Omental fat pad (tissue), 4 donors: ENCODE data around the gene DEPDC4. TPM values are rescaled to one million over a fixed set of nuclear protein-coding genes. Genes with fewer than 3 reads are reported as not detected.
A peak's percentile ranks its signal among the peaks of the same experiment; 100 is the strongest.
"Not testable (repeated sequence)": the region's sequence is repeated elsewhere in the genome, so short reads cannot be mapped to it uniquely, and the experiment has no call there.

ENCODE experiments used
- ATAC-seq: fragments of 150-250 bp; one replicate; pipeline ENCODE4 v1.9.1; 2016; ENCODE audit warnings: mild to moderate bottlenecking, moderate library complexity; ENCODE audit not compliant: low FRiP score
- DNase-seq: peaks from one replicate; pipeline ENCODE4 v3.0.0-alpha.2; 2019; ENCODE audit warnings: low spot score
- total RNA-seq, 4 donors: library from RNA; depleted of rRNA; stranded (reverse); fragments of >200 nt; gene quantifications; one replicate each; pipeline ENCODE4 v1.1.0, GENCODE V29; 2016
- TF ChIP-seq, protein P1 (sequence below), 3 donors: fragments of 450-650 bp; IDR thresholded peaks; one replicate each; pipeline ENCODE4 v1.5.1; 2016 to 2017; ENCODE audit warnings: antibody characterized with exemption in 3 of 3, mild to moderate bottlenecking in 3 of 3, moderate library complexity in 2 of 3

The DEPDC4 gene
- total RNA-seq, 4 donors from 2014 or later, result not detected

GRCh38 chr12:100229036-100229635 is 37.7 kb downstream of the DEPDC4 start:
- ATAC-seq, result no peak
- TF ChIP-seq, protein P1, sequence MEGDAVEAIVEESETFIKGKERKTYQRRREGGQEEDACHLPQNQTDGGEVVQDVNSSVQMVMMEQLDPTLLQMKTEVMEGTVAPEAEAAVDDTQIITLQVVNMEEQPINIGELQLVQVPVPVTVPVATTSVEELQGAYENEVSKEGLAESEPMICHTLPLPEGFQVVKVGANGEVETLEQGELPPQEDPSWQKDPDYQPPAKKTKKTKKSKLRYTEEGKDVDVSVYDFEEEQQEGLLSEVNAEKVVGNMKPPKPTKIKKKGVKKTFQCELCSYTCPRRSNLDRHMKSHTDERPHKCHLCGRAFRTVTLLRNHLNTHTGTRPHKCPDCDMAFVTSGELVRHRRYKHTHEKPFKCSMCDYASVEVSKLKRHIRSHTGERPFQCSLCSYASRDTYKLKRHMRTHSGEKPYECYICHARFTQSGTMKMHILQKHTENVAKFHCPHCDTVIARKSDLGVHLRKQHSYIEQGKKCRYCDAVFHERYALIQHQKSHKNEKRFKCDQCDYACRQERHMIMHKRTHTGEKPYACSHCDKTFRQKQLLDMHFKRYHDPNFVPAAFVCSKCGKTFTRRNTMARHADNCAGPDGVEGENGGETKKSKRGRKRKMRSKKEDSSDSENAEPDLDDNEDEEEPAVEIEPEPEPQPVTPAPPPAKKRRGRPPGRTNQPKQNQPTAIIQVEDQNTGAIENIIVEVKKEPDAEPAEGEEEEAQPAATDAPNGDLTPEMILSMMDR (IDR thresholded peaks at IDR 0.05), result no peak
- no peak for DNase-seq

GRCh38 chr12:100225491-100225890 is 41.4 kb downstream of the DEPDC4 start:
- DNase-seq (no peak), ATAC-seq (no peak)
- TF ChIP-seq, protein P1 (IDR thresholded peaks at IDR 0.05), result no peak

DNA sequence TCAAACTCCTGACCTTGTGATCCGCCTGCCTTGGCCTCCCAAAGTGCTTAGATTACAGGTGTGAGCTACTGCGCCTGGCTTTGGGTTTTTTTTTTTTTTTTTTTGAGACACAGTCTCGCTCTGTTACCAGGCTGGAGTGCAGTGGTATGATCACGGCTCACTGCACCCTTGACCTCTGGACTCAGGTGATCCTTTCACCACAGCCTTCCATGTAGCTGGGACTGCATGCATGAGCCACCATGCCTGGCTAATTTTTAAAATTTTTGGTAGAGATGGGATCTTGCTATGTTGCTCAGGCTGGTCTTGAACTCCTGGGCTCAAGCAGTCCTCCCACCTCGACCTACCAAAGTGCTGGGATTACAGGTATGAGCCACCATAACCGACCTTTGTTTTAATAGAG is 44.7 kb downstream of the DEPDC4 start:
- not testable (repeated sequence) for ATAC-seq, DNase-seq

DNA sequence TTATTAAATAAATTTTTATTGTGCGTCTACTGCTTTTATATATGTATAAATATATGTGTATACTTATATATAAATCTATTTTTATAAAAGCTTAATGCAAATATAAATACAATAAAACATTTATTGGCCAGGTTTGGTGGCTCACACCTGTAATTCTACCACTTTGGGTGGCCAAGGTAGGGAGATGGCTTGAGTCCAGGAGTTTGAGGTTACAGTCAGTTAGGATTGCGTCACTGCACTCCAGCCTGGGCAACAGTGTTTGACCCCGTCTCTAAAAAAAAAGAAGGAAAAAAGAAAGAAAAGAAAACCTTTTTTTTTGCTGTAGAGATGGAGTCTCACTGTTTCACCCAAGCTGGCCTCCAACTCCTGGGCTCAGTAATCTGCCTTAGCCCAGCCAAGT is 45.4 kb downstream of the DEPDC4 start:
- DNase-seq (no peak), ATAC-seq (no peak)
- TF ChIP-seq, protein P1 (IDR thresholded peaks at IDR 0.05), result no peak

DNA sequence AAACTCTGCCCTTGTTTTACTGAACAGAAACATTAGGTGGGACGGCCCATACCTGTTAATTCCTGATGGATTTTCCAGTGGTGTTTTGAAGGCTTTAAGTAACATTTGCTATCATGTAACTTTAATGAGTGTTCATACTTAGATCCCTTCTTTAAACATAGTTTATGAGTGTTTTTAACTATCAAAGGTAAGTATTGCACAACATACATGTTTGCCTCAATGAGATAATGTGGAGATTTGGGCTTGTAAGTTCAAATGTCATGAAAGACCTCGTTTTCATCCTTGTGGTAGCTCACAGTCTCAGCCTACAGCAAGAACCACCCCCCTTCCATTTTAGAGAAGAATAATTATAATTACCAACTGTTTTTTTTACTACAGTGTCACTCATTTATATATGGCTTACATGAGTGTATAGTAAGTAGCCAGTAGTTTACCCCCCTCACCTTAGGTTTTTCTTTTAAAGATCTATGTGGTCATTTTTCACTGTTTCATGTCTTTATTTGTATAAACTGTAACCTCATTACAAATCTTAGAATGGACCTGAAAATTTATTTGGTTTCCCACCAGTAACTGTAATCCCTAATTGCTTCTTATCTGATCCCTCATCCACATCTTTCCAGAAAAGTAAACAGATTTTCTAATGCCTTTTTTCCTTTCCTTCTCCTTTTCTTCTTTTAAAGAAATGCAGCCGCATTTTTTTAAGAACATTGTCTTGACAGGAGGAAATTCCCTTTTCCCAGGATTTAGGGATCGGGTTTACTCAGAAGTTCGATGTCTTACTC is 47.4 kb downstream of the DEPDC4 start:
- no peak for DNase-seq
- no peak for ATAC-seq
- TF ChIP-seq, protein P1 (IDR thresholded peaks at IDR 0.05), result no peak

- TF ChIP-seq, protein P1 (IDR thresholded peaks at IDR 0.05), result no peak
- no peak for DNase-seq
- no peak for ATAC-seq
Measured at GRCh38 chr12:100216337-100216736, 50.5 kb downstream of the DEPDC4 start.

- no peak for DNase-seq
- ATAC-seq, result peak; percentile 71
- TF ChIP-seq, protein P1 (IDR thresholded peaks at IDR 0.05), result no peak
Measured at GRCh38 chr12:100215209-100215608, 51.7 kb downstream of the DEPDC4 start.
